ENCODE data around the gene GJA5. TPM values are rescaled to one million over a fixed set of nuclear protein-coding genes. Genes with fewer than 3 reads are reported as not detected.

Gene GJA5
- total RNA-seq, 1 experiment from 2014 or later, result 1.1 TPM

DNA sequence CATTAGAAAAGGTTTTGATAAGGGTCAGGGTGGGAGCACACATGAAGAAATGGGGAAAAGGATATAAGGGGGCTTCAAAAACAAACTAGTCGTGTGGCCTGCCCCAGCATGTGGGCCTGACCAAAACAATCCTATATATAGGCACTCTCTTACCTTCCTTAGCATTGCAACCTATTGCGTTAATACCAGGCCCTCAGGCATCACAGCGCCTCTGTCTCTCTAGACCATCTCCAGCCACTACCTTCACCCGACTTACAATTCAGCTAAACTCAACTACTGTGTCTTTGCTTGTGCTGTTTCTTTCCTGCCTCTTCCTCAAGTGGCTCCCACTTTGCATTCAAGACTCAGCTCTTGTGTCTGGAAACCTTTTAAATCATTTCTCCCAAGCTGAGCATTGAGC lies 47.0 kb upstream of the GJA5 start:
- intact Hi-C loops (cut with micrococcal nuclease), result no loop called here
- ChIA-PET CTCF (no interaction called here), POLR2A (ENCODE audit: unreplicated experiment) (no interaction called here)

DNA sequence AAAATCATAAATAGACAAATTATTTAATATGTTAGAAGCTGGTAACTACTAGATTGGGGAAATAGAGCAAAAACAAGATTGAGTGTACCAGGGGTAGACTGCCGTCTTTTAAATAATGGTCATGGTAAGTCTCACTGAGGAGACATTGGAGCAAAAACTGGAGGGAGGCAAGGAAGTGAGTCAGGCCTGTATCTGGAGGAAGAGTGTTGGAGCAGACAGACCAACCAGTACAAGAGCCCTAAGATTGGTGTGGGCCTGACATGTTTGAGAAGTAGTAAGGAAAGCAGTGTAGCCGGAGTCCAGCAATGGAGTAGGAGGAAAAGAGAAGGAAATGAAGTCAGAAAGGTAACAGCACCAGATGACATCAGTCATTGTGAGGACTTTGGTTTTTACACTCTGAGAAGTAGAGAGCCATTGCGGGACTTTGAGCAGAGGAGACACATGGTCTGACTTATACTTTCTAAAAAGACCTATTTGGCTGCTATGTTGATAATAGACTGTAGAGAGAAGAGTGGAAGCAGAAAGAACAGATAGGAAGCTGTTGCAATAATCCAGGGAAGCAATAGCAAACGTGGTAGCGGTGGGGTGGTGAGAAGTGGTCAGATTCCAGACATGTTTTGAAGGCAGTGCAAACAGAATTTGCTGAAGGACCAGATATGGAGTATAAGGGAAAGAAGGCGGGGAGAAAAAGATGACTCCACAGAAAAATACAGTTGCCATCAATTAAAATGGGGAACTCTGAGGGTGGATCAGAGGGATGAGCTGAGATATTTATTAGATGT lies 44.7 kb upstream of the GJA5 start:
- Histone ChIP-seq H4K20me1 (ENCODE audit: low read length) (no peaks in the 10 kb centered on the region), H3K9me2 (replicated peaks; ENCODE audit: low read length) (no peaks in the 10 kb centered on the region), H3K36me3 (ENCODE audit: low read depth, low read length) (no peaks in the 10 kb centered on the region), H3F3A (ENCODE audit: low read length, unreplicated experiment) (no peaks in the 10 kb centered on the region), H3K4me2 (ENCODE audit: low read length) (no peak overlapping the region), H3K27me3 (ENCODE audit: low read length) (no peaks in the 10 kb centered on the region), H2AFZ (ENCODE audit: low read length) (no peak overlapping the region), H3K9me3 (ENCODE audit: low read length) (no peaks in the 10 kb centered on the region), H3K4me3 (ENCODE audit: low read length) (no peak overlapping the region), H3K79me2 (ENCODE audit: low read length) (no peaks in the 10 kb centered on the region), H3K9ac (ENCODE audit: low read length) (no peak overlapping the region), H3K27ac (ENCODE audit: low read length) (no peak overlapping the region), H3K4me1 (ENCODE audit: insufficient read depth, low read length) (peaks cover 8% of the 10 kb centered on the region; the same call in 1 of the 2 replicates)
- no peak; the same call in 1 of the 2 replicates for ATAC-seq
- no TSS peak for BruUV-seq (replicated peaks)
- intact Hi-C loops (cut with micrococcal nuclease), result no loop called here
- CTCF ChIA-PET, result no interaction called here
- TF ChIP-seq, protein P1, sequence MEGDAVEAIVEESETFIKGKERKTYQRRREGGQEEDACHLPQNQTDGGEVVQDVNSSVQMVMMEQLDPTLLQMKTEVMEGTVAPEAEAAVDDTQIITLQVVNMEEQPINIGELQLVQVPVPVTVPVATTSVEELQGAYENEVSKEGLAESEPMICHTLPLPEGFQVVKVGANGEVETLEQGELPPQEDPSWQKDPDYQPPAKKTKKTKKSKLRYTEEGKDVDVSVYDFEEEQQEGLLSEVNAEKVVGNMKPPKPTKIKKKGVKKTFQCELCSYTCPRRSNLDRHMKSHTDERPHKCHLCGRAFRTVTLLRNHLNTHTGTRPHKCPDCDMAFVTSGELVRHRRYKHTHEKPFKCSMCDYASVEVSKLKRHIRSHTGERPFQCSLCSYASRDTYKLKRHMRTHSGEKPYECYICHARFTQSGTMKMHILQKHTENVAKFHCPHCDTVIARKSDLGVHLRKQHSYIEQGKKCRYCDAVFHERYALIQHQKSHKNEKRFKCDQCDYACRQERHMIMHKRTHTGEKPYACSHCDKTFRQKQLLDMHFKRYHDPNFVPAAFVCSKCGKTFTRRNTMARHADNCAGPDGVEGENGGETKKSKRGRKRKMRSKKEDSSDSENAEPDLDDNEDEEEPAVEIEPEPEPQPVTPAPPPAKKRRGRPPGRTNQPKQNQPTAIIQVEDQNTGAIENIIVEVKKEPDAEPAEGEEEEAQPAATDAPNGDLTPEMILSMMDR (conservative IDR thresholded peaks at IDR 0.05; ENCODE audit: low read depth, low read length), result no peak
- no peak for TF ChIP-seq EZH2phosphoT487 (IDR thresholded peaks at IDR 0.05; ENCODE audit: borderline replicate concordance, low read length)
- TF ChIP-seq EZH2 (IDR thresholded peaks at IDR 0.05; ENCODE audit: low read length, unreplicated experiment), result no peak
- no peak for DNase-seq
- POLR2A ChIA-PET (ENCODE audit: unreplicated experiment), result no interaction called here

More for the DNA sequence above, 47.0 kb upstream of the GJA5 start:
- Histone ChIP-seq H3K9me2 (replicated peaks; ENCODE audit: low read length) (no peaks in the 10 kb centered on the region), H3K36me3 (ENCODE audit: low read depth, low read length) (no peaks in the 10 kb centered on the region), H3K4me3 (ENCODE audit: low read length) (no peak overlapping the region), H3K27ac (ENCODE audit: low read length) (no peak overlapping the region), H2AFZ (ENCODE audit: low read length) (no peak overlapping the region), H4K20me1 (ENCODE audit: low read length) (no peaks in the 10 kb centered on the region), H3K4me1 (ENCODE audit: insufficient read depth, low read length) (no peaks in the 10 kb centered on the region), H3K9ac (ENCODE audit: low read length) (no peak overlapping the region), H3F3A (ENCODE audit: low read length, unreplicated experiment) (no peaks in the 10 kb centered on the region), H3K79me2 (ENCODE audit: low read length) (no peaks in the 10 kb centered on the region), H3K4me2 (ENCODE audit: low read length) (no peak overlapping the region), H3K9me3 (ENCODE audit: low read length) (no peaks in the 10 kb centered on the region), H3K27me3 (ENCODE audit: low read length) (no peaks in the 10 kb centered on the region)
- ATAC-seq (no peak), DNase-seq (no peak)
- TF ChIP-seq, protein P1 (conservative IDR thresholded peaks at IDR 0.05; ENCODE audit: low read depth, low read length), result no peak
- TF ChIP-seq EZH2phosphoT487 (IDR thresholded peaks at IDR 0.05; ENCODE audit: borderline replicate concordance, low read length), result no peak
- TF ChIP-seq EZH2 (IDR thresholded peaks at IDR 0.05; ENCODE audit: low read length, unreplicated experiment), result no peak
- BruUV-seq (replicated peaks), result no TSS peak

GRCh38 chr1:147800804-147801203 lies 40.4 kb upstream of the GJA5 start:
- BruUV-seq (replicated peaks), result no TSS peak
- Histone ChIP-seq H2AFZ (ENCODE audit: low read length) (no peak overlapping the region), H3K9ac (ENCODE audit: low read length) (no peak overlapping the region), H3K27me3 (ENCODE audit: low read length) (no peaks in the 10 kb centered on the region), H3K4me1 (ENCODE audit: insufficient read depth, low read length) (peaks cover 8% of the 10 kb centered on the region; the same call in 1 of the 2 replicates), H3F3A (ENCODE audit: low read length, unreplicated experiment) (no peaks in the 10 kb centered on the region), H3K79me2 (ENCODE audit: low read length) (no peaks in the 10 kb centered on the region), H3K4me3 (ENCODE audit: low read length) (no peak overlapping the region), H4K20me1 (ENCODE audit: low read length) (no peaks in the 10 kb centered on the region), H3K4me2 (ENCODE audit: low read length) (no peak overlapping the region), H3K9me3 (ENCODE audit: low read length) (no peaks in the 10 kb centered on the region), H3K27ac (ENCODE audit: low read length) (no peak overlapping the region), H3K36me3 (ENCODE audit: low read depth, low read length) (no peaks in the 10 kb centered on the region), H3K9me2 (replicated peaks; ENCODE audit: low read length) (no peaks in the 10 kb centered on the region)
- TF ChIP-seq EZH2 (IDR thresholded peaks at IDR 0.05; ENCODE audit: low read length, unreplicated experiment) (no peak), EZH2phosphoT487 (IDR thresholded peaks at IDR 0.05; ENCODE audit: borderline replicate concordance, low read length) (no peak)
- TF ChIP-seq, protein P1 (conservative IDR thresholded peaks at IDR 0.05; ENCODE audit: low read depth, low read length), result no peak
- ChIA-PET CTCF (no interaction called here), POLR2A (ENCODE audit: unreplicated experiment) (no interaction called here)
- intact Hi-C loops (cut with micrococcal nuclease), result loop anchor here (1.0 kb wide), 1 partner anchor 20 kb away; no protein-coding TSS in a partner anchor
- ATAC-seq (peak; percentile 61), DNase-seq (peak; percentile 56)
